Measurements from ENCODE around the gene AGAP1.

- TF ChIP-seq CTCF (IDR thresholded peaks at IDR 0.05), result no peak
- TF ChIP-seq POLR2A (IDR thresholded peaks at IDR 0.05), result no peak
Measured at GRCh38 chr2:235898766-235899165, 404.9 kb downstream of the AGAP1 start.

All from heart left ventricle (tissue), 13 donors.